Measurements from ENCODE around the gene CDX2. TPM values are rescaled to one million over a fixed set of nuclear protein-coding genes. Genes with fewer than 3 reads are reported as not detected.

Gene CDX2
- polyA plus RNA-seq, 1 donor from 2014 or later: not detected

DNA sequence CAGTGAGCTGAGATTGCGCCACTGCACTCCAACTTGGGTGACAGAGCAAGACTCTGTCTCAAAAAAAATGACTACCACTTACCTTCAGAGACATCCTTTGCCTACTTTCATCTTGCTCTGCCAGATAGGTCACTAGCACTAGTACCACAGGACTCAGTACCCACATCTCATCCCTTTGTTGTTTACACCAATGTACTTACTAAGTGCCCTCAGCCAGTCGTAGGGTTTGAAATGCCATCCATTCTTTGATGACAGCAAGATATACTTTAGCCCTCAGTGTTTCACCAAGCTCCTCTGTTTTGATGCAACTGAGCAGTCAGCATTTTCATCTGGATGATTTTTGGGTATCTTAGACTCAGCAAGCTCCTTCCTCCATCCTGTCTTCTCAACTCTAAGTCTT lies 13.2 kb upstream of the CDX2 start:
- H3K27ac ChIP-seq (ENCODE audit: low read length): no peak overlapping the region
- no peaks in the 10 kb centered on the region for H4K20me1 ChIP-seq (ENCODE audit: insufficient read depth)
- H3K4me3 ChIP-seq (ENCODE audit: low read length): no peak overlapping the region
- no peaks in the 10 kb centered on the region for H3K9me2 ChIP-seq (ENCODE audit: insufficient read depth, low read length)
- H3K79me2 ChIP-seq (replicated peaks; ENCODE audit: insufficient read depth, low read length): no peaks in the 10 kb centered on the region
- H3F3A ChIP-seq (ENCODE audit: insufficient read depth, low read length, poor library complexity, severe bottlenecking): no peaks in the 10 kb centered on the region
- H3K4me2 ChIP-seq (ENCODE audit: low read length): no peak overlapping the region
- no peak overlapping the region for H3K9ac ChIP-seq (ENCODE audit: low read length)
- peaks cover 79% of the 10 kb centered on the region for H3K27me3 ChIP-seq (ENCODE audit: insufficient read depth, low read depth, low read length)
- TF ChIP-seq SMC3 (conservative IDR thresholded peaks at IDR 0.05; ENCODE audit: poor library complexity): no peak
- TF ChIP-seq MXI1 (conservative IDR thresholded peaks at IDR 0.05; ENCODE audit: poor library complexity, severe bottlenecking): no peak
- TF ChIP-seq, protein P1, sequence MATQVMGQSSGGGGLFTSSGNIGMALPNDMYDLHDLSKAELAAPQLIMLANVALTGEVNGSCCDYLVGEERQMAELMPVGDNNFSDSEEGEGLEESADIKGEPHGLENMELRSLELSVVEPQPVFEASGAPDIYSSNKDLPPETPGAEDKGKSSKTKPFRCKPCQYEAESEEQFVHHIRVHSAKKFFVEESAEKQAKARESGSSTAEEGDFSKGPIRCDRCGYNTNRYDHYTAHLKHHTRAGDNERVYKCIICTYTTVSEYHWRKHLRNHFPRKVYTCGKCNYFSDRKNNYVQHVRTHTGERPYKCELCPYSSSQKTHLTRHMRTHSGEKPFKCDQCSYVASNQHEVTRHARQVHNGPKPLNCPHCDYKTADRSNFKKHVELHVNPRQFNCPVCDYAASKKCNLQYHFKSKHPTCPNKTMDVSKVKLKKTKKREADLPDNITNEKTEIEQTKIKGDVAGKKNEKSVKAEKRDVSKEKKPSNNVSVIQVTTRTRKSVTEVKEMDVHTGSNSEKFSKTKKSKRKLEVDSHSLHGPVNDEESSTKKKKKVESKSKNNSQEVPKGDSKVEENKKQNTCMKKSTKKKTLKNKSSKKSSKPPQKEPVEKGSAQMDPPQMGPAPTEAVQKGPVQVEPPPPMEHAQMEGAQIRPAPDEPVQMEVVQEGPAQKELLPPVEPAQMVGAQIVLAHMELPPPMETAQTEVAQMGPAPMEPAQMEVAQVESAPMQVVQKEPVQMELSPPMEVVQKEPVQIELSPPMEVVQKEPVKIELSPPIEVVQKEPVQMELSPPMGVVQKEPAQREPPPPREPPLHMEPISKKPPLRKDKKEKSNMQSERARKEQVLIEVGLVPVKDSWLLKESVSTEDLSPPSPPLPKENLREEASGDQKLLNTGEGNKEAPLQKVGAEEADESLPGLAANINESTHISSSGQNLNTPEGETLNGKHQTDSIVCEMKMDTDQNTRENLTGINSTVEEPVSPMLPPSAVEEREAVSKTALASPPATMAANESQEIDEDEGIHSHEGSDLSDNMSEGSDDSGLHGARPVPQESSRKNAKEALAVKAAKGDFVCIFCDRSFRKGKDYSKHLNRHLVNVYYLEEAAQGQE (IDR thresholded peaks at IDR 0.05; ENCODE audit: borderline replicate concordance): no peak
- TF ChIP-seq TAF1 (IDR thresholded peaks at IDR 0.05; ENCODE audit: low read depth): no peak
- TF ChIP-seq, protein P2, sequence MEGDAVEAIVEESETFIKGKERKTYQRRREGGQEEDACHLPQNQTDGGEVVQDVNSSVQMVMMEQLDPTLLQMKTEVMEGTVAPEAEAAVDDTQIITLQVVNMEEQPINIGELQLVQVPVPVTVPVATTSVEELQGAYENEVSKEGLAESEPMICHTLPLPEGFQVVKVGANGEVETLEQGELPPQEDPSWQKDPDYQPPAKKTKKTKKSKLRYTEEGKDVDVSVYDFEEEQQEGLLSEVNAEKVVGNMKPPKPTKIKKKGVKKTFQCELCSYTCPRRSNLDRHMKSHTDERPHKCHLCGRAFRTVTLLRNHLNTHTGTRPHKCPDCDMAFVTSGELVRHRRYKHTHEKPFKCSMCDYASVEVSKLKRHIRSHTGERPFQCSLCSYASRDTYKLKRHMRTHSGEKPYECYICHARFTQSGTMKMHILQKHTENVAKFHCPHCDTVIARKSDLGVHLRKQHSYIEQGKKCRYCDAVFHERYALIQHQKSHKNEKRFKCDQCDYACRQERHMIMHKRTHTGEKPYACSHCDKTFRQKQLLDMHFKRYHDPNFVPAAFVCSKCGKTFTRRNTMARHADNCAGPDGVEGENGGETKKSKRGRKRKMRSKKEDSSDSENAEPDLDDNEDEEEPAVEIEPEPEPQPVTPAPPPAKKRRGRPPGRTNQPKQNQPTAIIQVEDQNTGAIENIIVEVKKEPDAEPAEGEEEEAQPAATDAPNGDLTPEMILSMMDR (IDR thresholded peaks at IDR 0.05; ENCODE audit: poor library complexity, severe bottlenecking): no peak
- no peak for TF ChIP-seq EP300 (conservative IDR thresholded peaks at IDR 0.05; ENCODE audit: poor library complexity, severe bottlenecking)
- TF ChIP-seq RAD21 (conservative IDR thresholded peaks at IDR 0.05): no peak
- no peaks in the 10 kb centered on the region for H3K9me3 ChIP-seq (ENCODE audit: low read length)
- no peak overlapping the region for H2AFZ ChIP-seq (ENCODE audit: low read depth, low read length)
- H3K36me3 ChIP-seq (ENCODE audit: insufficient read depth, low read length): no peaks in the 10 kb centered on the region

DNA sequence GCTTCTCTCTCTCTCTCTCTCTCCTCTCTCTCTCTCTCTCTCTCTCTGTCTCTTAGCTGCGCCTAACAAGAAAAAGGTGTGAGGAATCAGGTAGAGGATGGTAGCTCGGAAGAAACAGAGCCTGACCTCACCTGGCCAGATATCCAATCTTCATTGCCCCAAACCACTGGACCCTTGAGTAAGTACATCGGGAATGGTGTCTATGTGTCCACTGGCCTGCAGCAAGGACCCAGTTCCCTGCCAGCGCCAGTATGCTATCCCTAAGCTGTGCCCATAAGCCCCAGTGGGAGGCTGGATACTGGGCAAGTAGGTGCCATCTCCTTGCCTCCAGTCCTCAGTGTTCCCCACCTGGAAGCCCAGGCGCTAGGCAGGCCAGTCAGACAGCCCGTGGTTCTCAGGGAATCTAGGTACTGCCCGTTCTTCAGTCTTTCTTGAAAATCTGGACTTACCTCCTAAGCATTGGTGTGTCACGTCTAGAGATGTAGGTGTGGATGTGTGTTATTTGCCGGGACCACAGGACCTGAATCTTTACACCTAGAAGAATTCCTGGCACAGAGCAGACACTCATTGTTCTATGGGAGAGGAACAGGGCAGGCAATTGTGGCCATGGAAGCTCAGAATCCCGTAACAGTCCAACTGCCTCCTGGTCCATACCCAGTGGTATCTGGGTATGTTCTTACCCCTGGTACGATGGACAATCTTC lies 12.0 kb upstream of the CDX2 start:
- H3K79me2 ChIP-seq (replicated peaks; ENCODE audit: insufficient read depth, low read length): no peaks in the 10 kb centered on the region
- no peaks in the 10 kb centered on the region for H4K20me1 ChIP-seq (ENCODE audit: insufficient read depth)
- H3K27me3 ChIP-seq (ENCODE audit: insufficient read depth, low read depth, low read length): peaks cover 87% of the 10 kb centered on the region
- H3K4me3 ChIP-seq (ENCODE audit: low read length): no peak overlapping the region
- H3K27ac ChIP-seq (ENCODE audit: low read length): no peak overlapping the region
- no peak overlapping the region for H3K4me2 ChIP-seq (ENCODE audit: low read length)
- no peaks in the 10 kb centered on the region for H3K9me3 ChIP-seq (ENCODE audit: low read length)
- no peaks in the 10 kb centered on the region for H3F3A ChIP-seq (ENCODE audit: insufficient read depth, low read length, poor library complexity, severe bottlenecking)
- H3K9ac ChIP-seq (ENCODE audit: low read length): no peak overlapping the region
- H2AFZ ChIP-seq (ENCODE audit: low read depth, low read length): no peak overlapping the region
- H3K9me2 ChIP-seq (ENCODE audit: insufficient read depth, low read length): no peaks in the 10 kb centered on the region
- no peak for TF ChIP-seq TAF1 (IDR thresholded peaks at IDR 0.05; ENCODE audit: low read depth)
- no peak for TF ChIP-seq EP300 (conservative IDR thresholded peaks at IDR 0.05; ENCODE audit: poor library complexity, severe bottlenecking)
- TF ChIP-seq, protein P1 (IDR thresholded peaks at IDR 0.05; ENCODE audit: borderline replicate concordance): no peak
- no peak for TF ChIP-seq RAD21 (conservative IDR thresholded peaks at IDR 0.05)
- TF ChIP-seq MXI1 (conservative IDR thresholded peaks at IDR 0.05; ENCODE audit: poor library complexity, severe bottlenecking): no peak
- TF ChIP-seq SMC3 (conservative IDR thresholded peaks at IDR 0.05; ENCODE audit: poor library complexity): no peak
- TF ChIP-seq, protein P2 (IDR thresholded peaks at IDR 0.05; ENCODE audit: poor library complexity, severe bottlenecking): no peak
- no peak for TF ChIP-seq EZH2 (IDR thresholded peaks at IDR 0.05; ENCODE audit: borderline replicate concordance, insufficient read depth, low read length, poor library complexity, severe bottlenecking)
- no peak for TF ChIP-seq POLR2AphosphoS5 (IDR thresholded peaks at IDR 0.05)
- H3K36me3 ChIP-seq (ENCODE audit: insufficient read depth, low read length): no peaks in the 10 kb centered on the region

Measured in neural cell (in vitro differentiated cells).